Neural cell (in vitro differentiated cells): ENCODE results near the gene NRP2. TPM values are rescaled to one million over a fixed set of nuclear protein-coding genes. Genes with fewer than 3 reads are reported as not detected.

Source experiments
- H2AFZ ChIP-seq: fragments of 200-600, 300-800 bp; sonication (generic), shearing (Covaris generic); 2 replicates; pipeline ENCODE4 v1.6.0; 2014; ENCODE audit warnings: low read depth, mild to moderate bottlenecking, antibody characterized with exemption, low read length, moderate library complexity
- H3F3A ChIP-seq: fragments of 200-600 bp; shearing (Covaris generic); 2 replicates; pipeline ENCODE4 v1.6.1; 2016; ENCODE audit warnings: mild to moderate bottlenecking, moderate library complexity, mixed read lengths, antibody characterized with exemption, low read length; ENCODE audit not compliant: insufficient read depth, poor library complexity, severe bottlenecking
- H3K27ac ChIP-seq: fragments of 200-600, 300-800 bp; sonication (generic), shearing (Covaris generic); 2 replicates; pipeline ENCODE4 v1.5.1; 2014; ENCODE audit warnings: mild to moderate bottlenecking, low read length, moderate library complexity
- H3K27me3 ChIP-seq: fragments of 300-800, 200-600 bp; sonication (generic), shearing (Covaris generic); 2 replicates; pipeline ENCODE4 v1.6.0; 2014; ENCODE audit warnings: mild to moderate bottlenecking, low read depth, low read length, moderate library complexity; ENCODE audit not compliant: insufficient read depth
- H3K36me3 ChIP-seq: fragments of 300-800, 200-600 bp; sonication (generic), shearing (Covaris generic); 2 replicates; pipeline ENCODE4 v1.5.1; 2014; ENCODE audit warnings: mild to moderate bottlenecking, antibody characterized with exemption, low read length, moderate library complexity; ENCODE audit not compliant: insufficient read depth
- H3K4me2 ChIP-seq: fragments of 300-800, 200-600 bp; sonication (generic), shearing (Covaris generic); 2 replicates; pipeline ENCODE4 v1.6.0; 2014; ENCODE audit warnings: mild to moderate bottlenecking, low read length
- H3K4me3 ChIP-seq: fragments of 300-800, 200-600 bp; sonication (generic), shearing (Covaris generic); 2 replicates; pipeline ENCODE4 v1.5.1; 2014; ENCODE audit warnings: mild to moderate bottlenecking, low read length, moderate library complexity
- H3K79me2 ChIP-seq: fragments of 200-600 bp; shearing (Covaris generic); replicated peaks from 2 replicates; pipeline ENCODE4 v1.6.0; 2014; ENCODE audit warnings: mild to moderate bottlenecking, low read length, moderate library complexity; ENCODE audit not compliant: insufficient read depth
- H3K9ac ChIP-seq: fragments of 300-800, 200-600 bp; sonication (generic), shearing (Covaris generic); 2 replicates; pipeline ENCODE4 v1.6.1; 2016; ENCODE audit warnings: mild to moderate bottlenecking, low read length, mixed read lengths
- H3K9me2 ChIP-seq: fragments of 200-600 bp; shearing (Covaris generic); 2 replicates; pipeline ENCODE4 v1.6.1; 2016; ENCODE audit warnings: mild to moderate bottlenecking, low read length, mixed read lengths; ENCODE audit not compliant: insufficient read depth
- H3K9me3 ChIP-seq: fragments of 200-600, 300-800 bp; sonication (generic), shearing (Covaris generic); 2 replicates; pipeline ENCODE4 v1.6.1; 2016; ENCODE audit warnings: mild to moderate bottlenecking, mixed run types, low read length, moderate library complexity, mixed read lengths
- H4K20me1 ChIP-seq: fragments of 200-600 bp; shearing (Covaris generic); 2 replicates; pipeline ENCODE4 v1.6.1; 2016; ENCODE audit warnings: mild to moderate bottlenecking, mixed run types; ENCODE audit not compliant: insufficient read depth
- EP300 ChIP-seq: fragments of 450-650 bp; conservative IDR thresholded peaks from 2 replicates; pipeline ENCODE4 v1.6.1; 2014; ENCODE audit warnings: antibody characterized with exemption, mild to moderate bottlenecking, moderate library complexity; ENCODE audit not compliant: poor library complexity, severe bottlenecking
- EZH2 ChIP-seq: fragments of 200-600, 300-800 bp; shearing (Covaris generic), sonication (generic); IDR thresholded peaks from 2 replicates; pipeline ENCODE4 v1.6.1; 2014; ENCODE audit warnings: antibody characterized with exemption, low read length, borderline replicate concordance, mild to moderate bottlenecking; ENCODE audit not compliant: insufficient read depth, poor library complexity, severe bottlenecking
- MXI1 ChIP-seq: fragments of 450-650 bp; conservative IDR thresholded peaks from 2 replicates; pipeline ENCODE4 v1.6.1; 2014; ENCODE audit warnings: antibody characterized with exemption, mild to moderate bottlenecking; ENCODE audit not compliant: poor library complexity, severe bottlenecking
- POLR2AphosphoS5 ChIP-seq: IDR thresholded peaks from 2 replicates; pipeline ENCODE4 v1.6.1; 2012
- RAD21 ChIP-seq: fragments of 450-650 bp; conservative IDR thresholded peaks from 2 replicates; pipeline ENCODE4 v1.6.1; 2014; ENCODE audit warnings: antibody characterized with exemption, mild to moderate bottlenecking, moderate library complexity
- SMC3 ChIP-seq: fragments of 450-650 bp; conservative IDR thresholded peaks from 2 replicates; pipeline ENCODE4 v1.6.1; 2014; ENCODE audit warnings: antibody characterized with exemption, mild to moderate bottlenecking, moderate library complexity; ENCODE audit not compliant: poor library complexity
- TAF1 ChIP-seq: IDR thresholded peaks from 2 replicates; pipeline ENCODE4 v1.6.1; 2012; ENCODE audit warnings: low read depth
- polyA plus RNA-seq: library from polyadenylated mRNA; depleted of rRNA; stranded (reverse); fragments of >200 nt; gene quantifications from 2 replicates; pipeline ENCODE4 v1.2.3, GENCODE V29; 2014
- TF ChIP-seq, protein P1 (sequence below): IDR thresholded peaks from 2 replicates; pipeline ENCODE4 v1.6.1; 2012; ENCODE audit warnings: borderline replicate concordance
- TF ChIP-seq, protein P2 (sequence below): fragments of 450-650 bp; IDR thresholded peaks from 2 replicates; pipeline ENCODE4 v1.5.1; 2014; ENCODE audit warnings: antibody characterized with exemption, mild to moderate bottlenecking, moderate library complexity; ENCODE audit not compliant: poor library complexity, severe bottlenecking

The NRP2 gene
- polyA plus RNA-seq, 1 donor from 2014 or later: 30.2 TPM

DNA sequence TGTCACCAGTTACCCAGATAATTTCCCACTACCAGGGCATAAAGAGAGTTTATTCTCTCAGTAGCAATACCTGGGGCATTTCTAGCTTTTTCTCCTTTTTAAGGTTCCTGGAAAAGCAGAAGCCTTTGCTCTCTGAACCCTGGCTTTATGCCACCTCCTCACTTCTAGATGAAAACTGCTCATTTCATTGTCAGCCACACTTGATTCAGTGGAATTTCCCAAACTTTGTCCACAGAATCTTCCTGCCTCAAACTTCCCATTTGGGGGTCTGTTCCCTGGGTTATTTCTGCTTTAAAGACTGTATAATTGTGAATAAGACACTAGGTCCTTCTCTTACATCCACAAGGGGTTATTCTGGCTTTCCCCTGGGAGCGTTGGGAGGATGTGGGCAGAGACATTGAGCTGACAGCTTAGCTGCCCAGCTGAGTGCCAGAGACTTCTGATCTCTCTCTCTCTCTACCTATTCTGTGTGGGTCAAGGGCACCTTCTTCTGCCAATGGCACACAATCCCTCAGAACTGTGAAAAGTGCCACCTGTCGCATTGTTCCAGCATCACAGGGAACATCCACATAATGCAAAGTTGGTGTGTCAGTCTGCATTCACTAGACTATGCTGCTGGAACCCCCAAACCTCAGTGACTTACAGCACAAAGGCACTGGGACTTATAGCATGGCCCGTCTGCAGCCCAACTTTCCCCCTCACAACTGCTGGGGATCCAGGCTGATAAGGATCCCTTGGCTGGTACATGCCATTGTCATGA is 19.9 kb upstream of the NRP2 start:
- no peak overlapping the region for H3K4me2 ChIP-seq
- H4K20me1 ChIP-seq: no peaks in the 10 kb centered on the region
- H3K9me3 ChIP-seq: no peaks in the 10 kb centered on the region
- no peak overlapping the region for H3K27ac ChIP-seq
- no peaks in the 10 kb centered on the region for H3K27me3 ChIP-seq
- H3K79me2 ChIP-seq: no peaks in the 10 kb centered on the region
- no peak overlapping the region for H3K4me3 ChIP-seq
- TF ChIP-seq EZH2: no peak
- TF ChIP-seq MXI1: no peak
- no peak for TF ChIP-seq POLR2AphosphoS5
- TF ChIP-seq, protein P1, sequence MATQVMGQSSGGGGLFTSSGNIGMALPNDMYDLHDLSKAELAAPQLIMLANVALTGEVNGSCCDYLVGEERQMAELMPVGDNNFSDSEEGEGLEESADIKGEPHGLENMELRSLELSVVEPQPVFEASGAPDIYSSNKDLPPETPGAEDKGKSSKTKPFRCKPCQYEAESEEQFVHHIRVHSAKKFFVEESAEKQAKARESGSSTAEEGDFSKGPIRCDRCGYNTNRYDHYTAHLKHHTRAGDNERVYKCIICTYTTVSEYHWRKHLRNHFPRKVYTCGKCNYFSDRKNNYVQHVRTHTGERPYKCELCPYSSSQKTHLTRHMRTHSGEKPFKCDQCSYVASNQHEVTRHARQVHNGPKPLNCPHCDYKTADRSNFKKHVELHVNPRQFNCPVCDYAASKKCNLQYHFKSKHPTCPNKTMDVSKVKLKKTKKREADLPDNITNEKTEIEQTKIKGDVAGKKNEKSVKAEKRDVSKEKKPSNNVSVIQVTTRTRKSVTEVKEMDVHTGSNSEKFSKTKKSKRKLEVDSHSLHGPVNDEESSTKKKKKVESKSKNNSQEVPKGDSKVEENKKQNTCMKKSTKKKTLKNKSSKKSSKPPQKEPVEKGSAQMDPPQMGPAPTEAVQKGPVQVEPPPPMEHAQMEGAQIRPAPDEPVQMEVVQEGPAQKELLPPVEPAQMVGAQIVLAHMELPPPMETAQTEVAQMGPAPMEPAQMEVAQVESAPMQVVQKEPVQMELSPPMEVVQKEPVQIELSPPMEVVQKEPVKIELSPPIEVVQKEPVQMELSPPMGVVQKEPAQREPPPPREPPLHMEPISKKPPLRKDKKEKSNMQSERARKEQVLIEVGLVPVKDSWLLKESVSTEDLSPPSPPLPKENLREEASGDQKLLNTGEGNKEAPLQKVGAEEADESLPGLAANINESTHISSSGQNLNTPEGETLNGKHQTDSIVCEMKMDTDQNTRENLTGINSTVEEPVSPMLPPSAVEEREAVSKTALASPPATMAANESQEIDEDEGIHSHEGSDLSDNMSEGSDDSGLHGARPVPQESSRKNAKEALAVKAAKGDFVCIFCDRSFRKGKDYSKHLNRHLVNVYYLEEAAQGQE: no peak
- no peak for TF ChIP-seq RAD21
- TF ChIP-seq SMC3: no peak
- TF ChIP-seq, protein P2, sequence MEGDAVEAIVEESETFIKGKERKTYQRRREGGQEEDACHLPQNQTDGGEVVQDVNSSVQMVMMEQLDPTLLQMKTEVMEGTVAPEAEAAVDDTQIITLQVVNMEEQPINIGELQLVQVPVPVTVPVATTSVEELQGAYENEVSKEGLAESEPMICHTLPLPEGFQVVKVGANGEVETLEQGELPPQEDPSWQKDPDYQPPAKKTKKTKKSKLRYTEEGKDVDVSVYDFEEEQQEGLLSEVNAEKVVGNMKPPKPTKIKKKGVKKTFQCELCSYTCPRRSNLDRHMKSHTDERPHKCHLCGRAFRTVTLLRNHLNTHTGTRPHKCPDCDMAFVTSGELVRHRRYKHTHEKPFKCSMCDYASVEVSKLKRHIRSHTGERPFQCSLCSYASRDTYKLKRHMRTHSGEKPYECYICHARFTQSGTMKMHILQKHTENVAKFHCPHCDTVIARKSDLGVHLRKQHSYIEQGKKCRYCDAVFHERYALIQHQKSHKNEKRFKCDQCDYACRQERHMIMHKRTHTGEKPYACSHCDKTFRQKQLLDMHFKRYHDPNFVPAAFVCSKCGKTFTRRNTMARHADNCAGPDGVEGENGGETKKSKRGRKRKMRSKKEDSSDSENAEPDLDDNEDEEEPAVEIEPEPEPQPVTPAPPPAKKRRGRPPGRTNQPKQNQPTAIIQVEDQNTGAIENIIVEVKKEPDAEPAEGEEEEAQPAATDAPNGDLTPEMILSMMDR: no peak
- TF ChIP-seq TAF1: no peak
- TF ChIP-seq EP300: no peak
- H3K36me3 ChIP-seq: no peaks in the 10 kb centered on the region
- no peaks in the 10 kb centered on the region for H3K9me2 ChIP-seq
- H2AFZ ChIP-seq: no peak overlapping the region
- H3K9ac ChIP-seq: no peak overlapping the region
- H3F3A ChIP-seq: no peaks in the 10 kb centered on the region

DNA sequence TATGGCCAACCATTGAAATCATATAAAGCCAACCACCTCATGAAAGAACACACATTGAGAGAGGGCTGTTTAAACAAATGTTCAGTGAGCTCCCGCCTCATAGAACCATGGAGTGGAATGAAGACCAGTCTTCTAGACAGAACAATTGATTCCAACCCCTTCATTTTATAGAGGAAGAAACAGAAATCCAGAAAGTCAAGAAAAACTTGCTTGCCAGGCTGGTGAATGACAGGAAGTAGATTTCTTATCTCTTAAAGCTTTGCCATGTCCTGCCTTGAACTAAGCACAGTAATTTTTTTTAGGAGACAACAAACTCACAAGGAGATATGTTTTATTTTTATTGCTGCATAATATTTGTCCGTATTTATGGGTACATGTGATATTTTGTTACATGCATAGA is 16.5 kb upstream of the NRP2 start:
- Histone ChIP-seq H3K9ac (no peak overlapping the region), H3K36me3 (no peaks in the 10 kb centered on the region), H3K9me3 (no peaks in the 10 kb centered on the region), H3K27me3 (no peaks in the 10 kb centered on the region), H4K20me1 (no peaks in the 10 kb centered on the region), H3K27ac (no peak overlapping the region), H3F3A (no peaks in the 10 kb centered on the region), H3K4me3 (no peak overlapping the region), H3K9me2 (no peaks in the 10 kb centered on the region), H2AFZ (no peak overlapping the region), H3K79me2 (no peaks in the 10 kb centered on the region), H3K4me2 (no peak overlapping the region)
- TF ChIP-seq RAD21 (no peak), EZH2 (no peak), TAF1 (no peak), MXI1 (no peak), EP300 (no peak), POLR2AphosphoS5 (no peak), SMC3 (no peak)
- TF ChIP-seq, protein P1: no peak
